Prostate gland (tissue), 2 donors: Measurements from ENCODE around the gene KCNJ5.

Experiments
- POLR2A ChIP-seq: fragments of 450-650 bp; IDR thresholded peaks from one replicate; pipeline ENCODE4 v1.6.1; 2016; ENCODE audit warnings: antibody characterized with exemption, mild to moderate bottlenecking
- POLR2AphosphoS5 ChIP-seq: sonication (generic); formaldehyde crosslinking; IDR thresholded peaks from one replicate; pipeline ENCODE4 v1.6.1; 2017; ENCODE audit warnings: antibody characterized with exemption
- TF ChIP-seq, protein P1 (sequence below), 4 experiments: fragments of 200-600 bp in 2 of 4; fragments of 450-650 bp in 2 of 4; sonication (generic) in 2 of 4; IDR thresholded peaks; 1 replicate in 3 of 4; 2 replicates in 1 of 4; pipeline ENCODE4 v1.5.1; 2016 to 2019; ENCODE audit warnings: antibody characterized with exemption in 4 of 4, mild to moderate bottlenecking in 2 of 4, moderate library complexity in 2 of 4

DNA sequence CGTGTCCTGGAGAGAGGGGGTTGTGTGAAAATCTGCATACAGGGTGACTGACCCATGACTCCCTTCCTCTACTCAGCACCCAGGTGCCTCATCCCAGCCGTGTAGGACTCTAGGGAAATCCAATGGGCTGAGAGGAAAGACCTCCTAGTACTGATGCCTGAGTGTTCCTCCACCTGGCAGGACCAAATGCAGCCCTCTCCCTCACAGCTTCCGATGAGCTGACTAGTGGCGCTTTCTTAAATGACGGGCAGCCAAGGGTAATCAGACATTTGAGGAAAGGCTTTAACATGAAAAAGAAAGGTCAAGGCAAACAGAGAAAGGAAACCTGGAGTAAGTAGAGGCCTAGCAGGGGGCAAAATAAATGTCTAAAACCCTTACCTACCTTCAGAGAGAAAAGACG, 19.1 kb upstream of the KCNJ5 start:
- TF ChIP-seq, protein P1, sequence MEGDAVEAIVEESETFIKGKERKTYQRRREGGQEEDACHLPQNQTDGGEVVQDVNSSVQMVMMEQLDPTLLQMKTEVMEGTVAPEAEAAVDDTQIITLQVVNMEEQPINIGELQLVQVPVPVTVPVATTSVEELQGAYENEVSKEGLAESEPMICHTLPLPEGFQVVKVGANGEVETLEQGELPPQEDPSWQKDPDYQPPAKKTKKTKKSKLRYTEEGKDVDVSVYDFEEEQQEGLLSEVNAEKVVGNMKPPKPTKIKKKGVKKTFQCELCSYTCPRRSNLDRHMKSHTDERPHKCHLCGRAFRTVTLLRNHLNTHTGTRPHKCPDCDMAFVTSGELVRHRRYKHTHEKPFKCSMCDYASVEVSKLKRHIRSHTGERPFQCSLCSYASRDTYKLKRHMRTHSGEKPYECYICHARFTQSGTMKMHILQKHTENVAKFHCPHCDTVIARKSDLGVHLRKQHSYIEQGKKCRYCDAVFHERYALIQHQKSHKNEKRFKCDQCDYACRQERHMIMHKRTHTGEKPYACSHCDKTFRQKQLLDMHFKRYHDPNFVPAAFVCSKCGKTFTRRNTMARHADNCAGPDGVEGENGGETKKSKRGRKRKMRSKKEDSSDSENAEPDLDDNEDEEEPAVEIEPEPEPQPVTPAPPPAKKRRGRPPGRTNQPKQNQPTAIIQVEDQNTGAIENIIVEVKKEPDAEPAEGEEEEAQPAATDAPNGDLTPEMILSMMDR (IDR thresholded peaks at IDR 0.05): no peak
- TF ChIP-seq POLR2A: no peak
- no peak for TF ChIP-seq POLR2AphosphoS5
